Testis (tissue), 2 donors: Measurements from ENCODE around the gene TK2.

Experiments
- CTCF ChIP-seq, 3 experiments: fragments of 450-650 bp in 2 of 3; fragments of 200-600 bp in 1 of 3; sonication (generic) in 1 of 3; IDR thresholded peaks; one replicate each; pipeline ENCODE4 v1.5.1; 2016 to 2019; ENCODE audit warnings: antibody characterized with exemption in 3 of 3, mild to moderate bottlenecking in 2 of 3, moderate library complexity in 1 of 3
- POLR2A ChIP-seq: fragments of 450-650 bp; IDR thresholded peaks from one replicate; pipeline ENCODE4 v1.6.1; 2017; ENCODE audit warnings: antibody characterized with exemption, mild to moderate bottlenecking, moderate library complexity

GRCh38 chr16:66512272-66513110 lies 37.4 kb downstream of the TK2 start:
- TF ChIP-seq CTCF (IDR thresholded peaks at IDR 0.05) (no peak), POLR2A (no peak)
